Measurements from ENCODE around the gene FBXL13.

FBXL13 gene

DNA sequence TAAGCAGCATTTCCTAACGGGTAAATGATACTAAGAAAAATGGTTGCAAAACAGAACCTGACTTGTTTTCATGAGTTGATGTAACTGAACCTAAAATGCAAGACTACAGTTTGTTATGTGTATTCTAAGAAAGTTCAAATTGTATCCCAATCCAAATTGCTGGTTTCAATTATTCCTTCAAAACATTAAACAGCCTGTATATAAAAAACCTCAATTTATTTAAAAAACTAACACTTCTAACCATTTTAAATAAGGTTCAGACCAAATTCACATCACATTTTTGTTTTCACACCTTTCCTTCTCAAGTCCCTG is 80.9 kb downstream of the FBXL13 start:
- H3K27me3 ChIP-seq (ENCODE audit: insufficient read depth, low read depth, severe bottlenecking) = no peaks in the 10 kb centered on the region
- no peaks in the 10 kb centered on the region for H3K9me3 ChIP-seq (ENCODE audit: severe bottlenecking)
- H3K27ac ChIP-seq = no peak overlapping the region
- TF ChIP-seq, protein P1, sequence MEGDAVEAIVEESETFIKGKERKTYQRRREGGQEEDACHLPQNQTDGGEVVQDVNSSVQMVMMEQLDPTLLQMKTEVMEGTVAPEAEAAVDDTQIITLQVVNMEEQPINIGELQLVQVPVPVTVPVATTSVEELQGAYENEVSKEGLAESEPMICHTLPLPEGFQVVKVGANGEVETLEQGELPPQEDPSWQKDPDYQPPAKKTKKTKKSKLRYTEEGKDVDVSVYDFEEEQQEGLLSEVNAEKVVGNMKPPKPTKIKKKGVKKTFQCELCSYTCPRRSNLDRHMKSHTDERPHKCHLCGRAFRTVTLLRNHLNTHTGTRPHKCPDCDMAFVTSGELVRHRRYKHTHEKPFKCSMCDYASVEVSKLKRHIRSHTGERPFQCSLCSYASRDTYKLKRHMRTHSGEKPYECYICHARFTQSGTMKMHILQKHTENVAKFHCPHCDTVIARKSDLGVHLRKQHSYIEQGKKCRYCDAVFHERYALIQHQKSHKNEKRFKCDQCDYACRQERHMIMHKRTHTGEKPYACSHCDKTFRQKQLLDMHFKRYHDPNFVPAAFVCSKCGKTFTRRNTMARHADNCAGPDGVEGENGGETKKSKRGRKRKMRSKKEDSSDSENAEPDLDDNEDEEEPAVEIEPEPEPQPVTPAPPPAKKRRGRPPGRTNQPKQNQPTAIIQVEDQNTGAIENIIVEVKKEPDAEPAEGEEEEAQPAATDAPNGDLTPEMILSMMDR (IDR thresholded peaks at IDR 0.05; ENCODE audit: low read depth, low read length) = no peak
- no peaks in the 10 kb centered on the region for H3K36me3 ChIP-seq
- no peak overlapping the region for H3K4me3 ChIP-seq (ENCODE audit: low read depth, low read length)
- no peak for DNase-seq

DNA sequence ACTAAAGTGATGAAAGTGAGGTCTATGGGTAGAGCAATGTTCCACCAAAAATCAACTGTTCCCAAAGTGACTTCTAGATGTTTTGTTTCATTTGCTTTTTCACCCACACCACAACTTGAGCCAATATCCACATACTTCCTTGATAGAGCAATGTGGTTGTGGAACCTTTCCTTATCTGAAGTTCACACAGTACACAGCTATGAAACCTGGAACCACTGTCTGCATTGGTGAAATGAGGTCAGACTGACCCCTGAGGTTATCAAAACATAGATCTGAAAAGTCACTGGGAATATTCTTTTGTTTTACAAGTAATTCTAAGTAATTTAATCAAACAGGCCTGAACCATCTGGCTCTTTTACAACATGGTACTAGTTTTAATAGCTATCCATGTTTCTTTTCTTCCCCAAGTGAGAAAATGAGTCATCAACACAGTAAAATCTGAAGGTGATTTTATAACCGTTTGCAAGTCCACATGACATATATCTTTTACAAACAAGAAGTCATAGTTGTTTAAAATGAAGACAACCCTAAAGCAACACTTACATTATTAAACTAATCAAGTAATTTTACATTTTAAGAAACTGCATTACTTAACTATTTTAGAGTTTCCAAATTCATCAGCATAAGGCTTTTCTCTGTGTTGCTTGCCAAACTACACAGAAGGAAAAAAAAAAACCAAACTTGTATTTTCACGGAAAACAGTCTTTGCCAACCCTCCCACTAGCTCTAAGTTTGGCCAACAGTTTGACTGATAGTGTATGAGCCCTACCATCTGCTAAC is 81.5 kb downstream of the FBXL13 start:
- Histone ChIP-seq H3K27ac (no peak overlapping the region), H3K9me3 (ENCODE audit: severe bottlenecking) (no peaks in the 10 kb centered on the region), H3K36me3 (no peaks in the 10 kb centered on the region), H3K4me3 (ENCODE audit: low read depth, low read length) (no peak overlapping the region), H3K27me3 (ENCODE audit: insufficient read depth, low read depth, severe bottlenecking) (no peaks in the 10 kb centered on the region)
- TF ChIP-seq, protein P1 (IDR thresholded peaks at IDR 0.05; ENCODE audit: low read depth, low read length) = no peak
- DNase-seq = no peak

DNA sequence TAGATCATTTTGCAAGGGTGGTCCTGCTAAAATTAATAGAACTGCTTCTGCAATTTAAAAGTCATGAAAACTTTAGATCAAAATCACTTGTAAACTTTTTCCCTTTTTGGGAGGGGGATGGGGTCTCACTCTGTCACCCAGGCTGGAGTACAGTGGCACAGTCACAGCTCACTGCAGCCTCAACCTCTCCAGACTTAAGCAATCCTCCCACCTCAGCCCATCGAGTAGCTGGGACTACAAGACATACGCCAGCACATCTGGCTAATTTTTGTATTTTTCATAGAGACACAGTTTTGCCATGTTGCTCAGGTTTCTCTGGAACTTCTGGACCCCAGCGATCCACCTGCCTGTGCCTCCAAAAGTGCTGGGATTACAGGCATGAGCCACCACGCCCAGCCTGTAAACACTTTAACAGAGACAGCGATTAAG is 82.1 kb downstream of the FBXL13 start:
- no peak for DNase-seq
- H3K27me3 ChIP-seq (ENCODE audit: insufficient read depth, low read depth, severe bottlenecking) = no peaks in the 10 kb centered on the region
- H3K9me3 ChIP-seq (ENCODE audit: severe bottlenecking) = no peaks in the 10 kb centered on the region
- H3K27ac ChIP-seq = no peak overlapping the region
- no peaks in the 10 kb centered on the region for H3K36me3 ChIP-seq
- H3K4me3 ChIP-seq (ENCODE audit: low read depth, low read length) = no peak overlapping the region
- TF ChIP-seq, protein P1 (IDR thresholded peaks at IDR 0.05; ENCODE audit: low read depth, low read length) = no peak

DNA sequence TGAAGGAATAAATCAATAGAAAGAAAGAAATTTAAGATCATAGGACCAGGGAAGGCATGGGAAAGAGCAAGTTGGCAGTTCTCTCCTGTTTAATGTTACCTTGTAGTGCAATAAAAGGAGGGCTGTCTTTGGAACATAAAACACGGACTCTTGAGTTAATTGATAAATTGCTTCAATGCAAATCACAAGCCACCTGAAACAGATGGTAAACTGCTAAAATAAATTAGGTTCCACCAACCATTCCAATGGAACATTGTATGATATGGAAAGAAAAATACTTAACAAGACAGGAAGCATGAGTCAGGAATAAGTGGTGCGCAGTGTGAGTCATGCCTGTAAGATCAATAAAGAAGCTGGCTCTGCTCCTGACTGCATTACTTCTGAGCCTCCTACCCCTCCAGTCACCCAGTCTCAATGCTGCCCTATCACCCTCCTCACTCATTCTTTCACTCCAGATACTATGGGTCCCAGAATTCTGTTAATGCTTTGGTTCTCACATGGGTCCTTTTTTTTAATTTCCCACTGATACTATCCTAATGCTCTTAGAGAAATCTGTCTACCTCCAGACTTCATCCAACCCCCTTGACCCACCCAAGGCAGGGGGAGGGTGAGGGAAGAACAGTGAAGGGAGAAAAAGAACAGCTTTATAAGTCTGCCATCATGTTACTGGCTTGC is 82.9 kb downstream of the FBXL13 start:
- Histone ChIP-seq H3K4me3 (ENCODE audit: low read depth, low read length) (no peak overlapping the region), H3K27ac (no peak overlapping the region), H3K36me3 (no peaks in the 10 kb centered on the region), H3K27me3 (ENCODE audit: insufficient read depth, low read depth, severe bottlenecking) (no peaks in the 10 kb centered on the region), H3K9me3 (ENCODE audit: severe bottlenecking) (no peaks in the 10 kb centered on the region)
- TF ChIP-seq, protein P1 (IDR thresholded peaks at IDR 0.05; ENCODE audit: low read depth, low read length) = no peak
- no peak for DNase-seq

DNA sequence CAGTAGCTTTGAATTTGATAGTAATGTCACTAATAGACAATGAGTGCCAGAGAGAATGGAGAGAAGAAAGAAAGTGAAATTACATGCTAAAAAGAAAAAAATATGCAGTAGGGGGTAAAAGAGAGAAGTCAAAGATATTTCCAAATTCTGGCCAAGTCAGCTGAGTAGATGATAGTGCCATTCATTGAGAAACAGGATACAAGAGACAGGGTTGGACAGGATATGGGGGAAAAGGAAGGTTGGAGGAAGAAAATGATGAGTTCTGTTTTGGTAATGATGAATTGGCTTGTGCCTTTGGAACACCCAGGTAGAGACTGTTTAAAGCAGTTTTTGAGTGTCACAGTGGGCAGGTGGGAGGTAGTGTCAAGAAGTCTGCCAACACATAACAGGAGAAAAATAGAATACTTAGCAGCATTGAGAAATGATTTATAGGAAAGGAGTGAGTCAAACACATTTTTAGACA is 83.5 kb downstream of the FBXL13 start:
- DNase-seq = no peak
- H3K27me3 ChIP-seq (ENCODE audit: insufficient read depth, low read depth, severe bottlenecking) = no peaks in the 10 kb centered on the region
- no peak overlapping the region for H3K27ac ChIP-seq
- H3K9me3 ChIP-seq (ENCODE audit: severe bottlenecking) = no peaks in the 10 kb centered on the region
- TF ChIP-seq, protein P1 (IDR thresholded peaks at IDR 0.05; ENCODE audit: low read depth, low read length) = no peak
- H3K36me3 ChIP-seq = no peaks in the 10 kb centered on the region
- no peak overlapping the region for H3K4me3 ChIP-seq (ENCODE audit: low read depth, low read length)
